ENCODE measurements around the gene SLC39A11.
"Not testable (repeated sequence)": the region's sequence is repeated elsewhere in the genome, so short reads cannot be mapped to it uniquely, and the experiment has no call there.

SLC39A11 gene

DNA sequence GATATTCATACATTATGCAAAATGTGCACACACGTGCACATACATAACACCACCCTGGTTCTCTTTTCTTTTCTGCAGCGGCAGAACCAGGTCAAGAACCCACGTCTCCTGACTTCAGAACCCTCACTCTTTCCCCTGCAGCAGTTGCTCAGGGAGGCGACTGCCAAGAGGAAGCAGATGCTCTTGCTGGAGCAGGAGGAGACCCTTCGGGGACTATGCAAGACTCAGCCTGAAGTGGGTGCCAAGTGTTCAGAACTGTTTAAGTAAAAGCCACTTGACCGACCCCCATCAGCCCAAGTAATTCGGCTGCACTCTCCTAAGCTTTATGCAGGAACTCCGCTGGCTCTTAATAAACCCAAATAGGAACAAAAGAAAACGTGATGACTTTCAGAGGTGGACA, 193.8 kb downstream of the SLC39A11 start:
- Histone ChIP-seq H3K4me3 (replicated peaks; ENCODE audit: low read depth, low read length) (no peak overlapping the region), H3K36me3 (ENCODE audit: control insufficient read depth, insufficient read depth, low read length) (no peaks in the 10 kb centered on the region; the same call in 1 of the 2 replicates), H3K27me3 (replicated peaks; ENCODE audit: control insufficient read depth, insufficient read depth, low read length) (no peaks in the 10 kb centered on the region)
- no peak for DNase-seq (ENCODE audit: extremely low read depth, insufficient read length)
- TF ChIP-seq, protein P1, sequence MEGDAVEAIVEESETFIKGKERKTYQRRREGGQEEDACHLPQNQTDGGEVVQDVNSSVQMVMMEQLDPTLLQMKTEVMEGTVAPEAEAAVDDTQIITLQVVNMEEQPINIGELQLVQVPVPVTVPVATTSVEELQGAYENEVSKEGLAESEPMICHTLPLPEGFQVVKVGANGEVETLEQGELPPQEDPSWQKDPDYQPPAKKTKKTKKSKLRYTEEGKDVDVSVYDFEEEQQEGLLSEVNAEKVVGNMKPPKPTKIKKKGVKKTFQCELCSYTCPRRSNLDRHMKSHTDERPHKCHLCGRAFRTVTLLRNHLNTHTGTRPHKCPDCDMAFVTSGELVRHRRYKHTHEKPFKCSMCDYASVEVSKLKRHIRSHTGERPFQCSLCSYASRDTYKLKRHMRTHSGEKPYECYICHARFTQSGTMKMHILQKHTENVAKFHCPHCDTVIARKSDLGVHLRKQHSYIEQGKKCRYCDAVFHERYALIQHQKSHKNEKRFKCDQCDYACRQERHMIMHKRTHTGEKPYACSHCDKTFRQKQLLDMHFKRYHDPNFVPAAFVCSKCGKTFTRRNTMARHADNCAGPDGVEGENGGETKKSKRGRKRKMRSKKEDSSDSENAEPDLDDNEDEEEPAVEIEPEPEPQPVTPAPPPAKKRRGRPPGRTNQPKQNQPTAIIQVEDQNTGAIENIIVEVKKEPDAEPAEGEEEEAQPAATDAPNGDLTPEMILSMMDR (IDR thresholded peaks at IDR 0.05; ENCODE audit: insufficient read depth, low read length, poor library complexity, severe bottlenecking) = no peak

DNA sequence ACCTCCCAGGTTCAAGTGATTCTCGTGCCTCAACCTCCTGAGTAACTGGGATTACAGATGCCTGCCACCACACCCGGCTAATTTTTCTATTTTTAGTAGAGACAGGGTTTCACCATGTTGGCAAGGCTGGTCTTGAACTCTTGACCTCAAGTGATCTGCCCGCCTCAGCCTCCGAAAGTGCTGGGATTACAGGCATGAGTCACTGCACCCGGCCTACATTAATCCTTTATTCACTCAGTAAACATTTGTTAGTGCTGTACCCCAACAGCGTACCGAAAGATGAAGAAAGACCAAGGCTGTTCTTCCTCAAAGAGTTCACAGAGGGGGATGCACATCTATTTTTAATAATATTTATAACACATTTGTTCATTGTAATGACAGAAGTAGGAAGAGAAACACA, 196.2 kb downstream of the SLC39A11 start:
- not testable (repeated sequence) for DNase-seq (ENCODE audit: extremely low read depth, insufficient read length); H3K36me3 ChIP-seq (ENCODE audit: control insufficient read depth, insufficient read depth, low read length); H3K27me3 ChIP-seq (replicated peaks; ENCODE audit: control insufficient read depth, insufficient read depth, low read length); H3K4me3 ChIP-seq (replicated peaks; ENCODE audit: low read depth, low read length)

DNA sequence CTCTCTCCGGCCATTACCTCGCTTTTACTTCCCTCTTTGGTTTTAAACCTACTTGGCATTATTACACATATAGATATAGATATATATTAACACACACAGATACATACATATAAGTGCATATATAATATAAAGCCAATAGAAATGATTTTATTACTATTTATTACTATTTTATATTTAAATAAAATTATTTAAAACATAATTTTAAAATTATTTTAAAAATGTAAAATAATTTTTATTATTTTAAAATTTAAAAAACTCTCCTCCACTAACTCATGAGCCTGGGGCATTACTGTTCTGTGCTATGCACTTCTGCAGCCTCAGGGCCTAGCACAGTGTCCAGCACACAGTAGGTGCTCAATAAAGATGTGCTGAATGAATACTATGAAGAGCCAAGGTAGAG, 200.9 kb downstream of the SLC39A11 start:
- no peak overlapping the region for H3K4me3 ChIP-seq (replicated peaks; ENCODE audit: low read depth, low read length)
- H3K27me3 ChIP-seq (replicated peaks; ENCODE audit: control insufficient read depth, insufficient read depth, low read length) = no peaks in the 10 kb centered on the region
- no peak for DNase-seq (ENCODE audit: extremely low read depth, insufficient read length)
- TF ChIP-seq, protein P1 (IDR thresholded peaks at IDR 0.05; ENCODE audit: insufficient read depth, low read length, poor library complexity, severe bottlenecking) = no peak
- 0 out of 2 replicates have a peak, but pooled peaks cover 1% of the 10 kb centered on the region for H3K36me3 ChIP-seq (ENCODE audit: control insufficient read depth, insufficient read depth, low read length)

DNA sequence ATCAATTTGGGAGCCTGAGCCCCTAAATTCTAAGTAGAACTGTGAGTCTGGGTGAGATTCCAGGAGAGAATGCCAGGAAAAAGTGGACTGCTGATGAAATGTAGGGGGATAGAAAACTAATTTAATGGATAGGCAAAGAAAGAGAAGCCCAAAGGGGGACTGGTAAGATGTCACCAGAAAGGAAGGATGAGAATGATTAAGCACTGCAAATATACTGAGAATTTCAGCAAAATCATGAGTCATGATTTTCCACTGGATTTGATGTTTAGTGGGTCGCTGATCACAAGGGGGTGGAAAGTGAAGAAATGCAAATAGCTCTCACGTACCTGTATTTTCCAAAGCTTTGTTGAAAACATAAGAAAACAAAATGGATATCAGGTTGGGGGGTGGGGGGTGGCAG, 201.8 kb downstream of the SLC39A11 start:
- TF ChIP-seq, protein P1 (IDR thresholded peaks at IDR 0.05; ENCODE audit: insufficient read depth, low read length, poor library complexity, severe bottlenecking) = no peak
- DNase-seq (ENCODE audit: extremely low read depth, insufficient read length) = no peak
- peaks cover 1% of the 10 kb centered on the region; the same call in 1 of the 2 replicates for H3K36me3 ChIP-seq (ENCODE audit: control insufficient read depth, insufficient read depth, low read length)
- H3K27me3 ChIP-seq (replicated peaks; ENCODE audit: control insufficient read depth, insufficient read depth, low read length) = no peaks in the 10 kb centered on the region
- no peak overlapping the region for H3K4me3 ChIP-seq (replicated peaks; ENCODE audit: low read depth, low read length)

DNA sequence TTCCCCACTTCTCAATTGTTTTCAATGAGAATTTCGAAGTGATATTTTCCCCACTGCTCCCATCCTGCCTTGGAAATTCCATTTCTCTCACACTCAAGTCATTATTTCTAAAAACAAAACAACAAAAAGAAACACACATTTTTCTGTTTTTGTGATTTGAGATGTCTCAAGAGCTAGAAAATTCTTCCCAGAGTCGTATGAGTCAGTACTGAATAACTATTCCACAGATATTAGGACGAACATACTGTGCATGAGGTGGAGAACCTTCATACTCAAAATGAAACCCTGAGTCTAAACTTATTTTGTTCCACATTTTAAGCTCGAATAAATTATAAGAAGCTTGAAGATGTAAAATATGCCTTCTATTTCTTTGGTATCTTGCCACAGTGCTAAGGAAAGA, 204.6 kb downstream of the SLC39A11 start:
- TF ChIP-seq, protein P1 (IDR thresholded peaks at IDR 0.05; ENCODE audit: insufficient read depth, low read length, poor library complexity, severe bottlenecking) = no peak
- Histone ChIP-seq H3K27me3 (replicated peaks; ENCODE audit: control insufficient read depth, insufficient read depth, low read length) (no peaks in the 10 kb centered on the region), H3K36me3 (ENCODE audit: control insufficient read depth, insufficient read depth, low read length) (peaks cover 1% of the 10 kb centered on the region; the same call in 1 of the 2 replicates), H3K4me3 (replicated peaks; ENCODE audit: low read depth, low read length) (no peak overlapping the region)
- DNase-seq (ENCODE audit: extremely low read depth, insufficient read length) = no peak

DNA sequence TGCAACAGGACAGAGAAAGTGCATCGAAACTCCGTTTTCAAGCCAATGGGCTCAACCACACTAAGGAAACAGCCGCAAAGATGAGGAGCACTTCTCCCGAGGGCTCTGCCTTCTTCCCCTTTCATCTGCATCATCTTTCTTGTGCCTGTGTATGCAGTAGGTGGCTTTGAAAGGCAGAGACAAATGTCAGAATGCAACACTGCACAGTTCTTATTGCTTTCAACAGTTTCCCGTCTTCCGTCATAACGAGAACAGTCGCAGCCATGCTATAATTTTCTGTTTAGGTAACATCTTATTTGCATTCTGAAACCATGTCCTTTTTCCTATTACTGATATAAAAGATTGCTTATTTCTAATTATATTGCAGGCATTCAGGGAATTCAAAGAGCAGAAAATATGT, 205.2 kb downstream of the SLC39A11 start:
- TF ChIP-seq, protein P1 (IDR thresholded peaks at IDR 0.05; ENCODE audit: insufficient read depth, low read length, poor library complexity, severe bottlenecking) = no peak
- Histone ChIP-seq H3K27me3 (replicated peaks; ENCODE audit: control insufficient read depth, insufficient read depth, low read length) (no peaks in the 10 kb centered on the region), H3K4me3 (replicated peaks; ENCODE audit: low read depth, low read length) (no peak overlapping the region), H3K36me3 (ENCODE audit: control insufficient read depth, insufficient read depth, low read length) (peaks cover 1% of the 10 kb centered on the region; the same call in 1 of the 2 replicates)
- no peak for DNase-seq (ENCODE audit: extremely low read depth, insufficient read length)
